ENCODE data around the gene HDDC2. TPM values are rescaled to one million over a fixed set of nuclear protein-coding genes. Genes with fewer than 3 reads are reported as not detected.

Gene HDDC2
- polyA plus RNA-seq, 3 donors, result 118 to 130 (median 122) TPM

DNA sequence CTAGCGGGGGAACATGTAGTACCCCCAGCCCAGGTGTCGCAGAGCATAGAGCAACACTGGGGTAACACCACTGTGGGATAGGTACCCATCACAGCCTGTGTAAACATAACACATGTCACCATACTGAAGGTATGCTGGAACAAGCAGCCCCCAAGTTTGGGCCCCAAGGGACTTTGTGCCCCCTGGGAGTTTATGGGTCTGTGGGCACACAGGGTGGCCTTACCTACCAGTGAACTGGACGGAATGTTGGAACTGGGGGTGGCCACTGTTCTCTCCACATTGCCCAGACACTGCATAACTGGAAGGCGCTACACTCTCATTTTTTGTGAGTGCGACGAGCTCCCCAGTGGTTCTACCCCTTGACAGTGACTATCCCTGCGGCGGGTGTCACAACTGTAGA lies 28.5 kb downstream of the HDDC2 start:
- DNase-seq (ENCODE audit: low read depth in 3 of 3, low spot score in 2 of 3), result no peak

- no peak for DNase-seq (ENCODE audit: low read depth in 3 of 3, low spot score in 2 of 3)
Observed at GRCh38 chr6:125271486-125272159, 30.1 kb downstream of the HDDC2 start.

DNA sequence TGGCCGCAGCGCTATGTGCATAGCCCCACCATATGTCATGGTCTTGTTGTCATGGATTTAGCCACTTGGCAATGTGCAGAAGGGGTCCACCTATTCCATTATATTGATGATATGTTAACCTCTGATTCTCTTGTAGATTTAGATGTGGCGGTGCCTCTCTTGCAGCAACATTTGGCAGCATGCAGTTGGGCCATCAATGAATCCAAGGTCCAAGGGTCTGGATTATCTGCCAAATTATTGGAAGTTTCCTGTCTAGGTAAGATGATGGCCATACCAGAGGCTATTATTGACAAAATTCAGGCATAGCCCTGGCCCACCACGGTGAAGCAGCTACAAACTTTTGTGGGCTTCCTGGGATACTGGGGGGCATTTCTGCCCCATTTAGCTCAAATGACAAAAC lies 31.4 kb downstream of the HDDC2 start:
- no peak for DNase-seq (ENCODE audit: low read depth in 3 of 3, low spot score in 2 of 3)

DNA sequence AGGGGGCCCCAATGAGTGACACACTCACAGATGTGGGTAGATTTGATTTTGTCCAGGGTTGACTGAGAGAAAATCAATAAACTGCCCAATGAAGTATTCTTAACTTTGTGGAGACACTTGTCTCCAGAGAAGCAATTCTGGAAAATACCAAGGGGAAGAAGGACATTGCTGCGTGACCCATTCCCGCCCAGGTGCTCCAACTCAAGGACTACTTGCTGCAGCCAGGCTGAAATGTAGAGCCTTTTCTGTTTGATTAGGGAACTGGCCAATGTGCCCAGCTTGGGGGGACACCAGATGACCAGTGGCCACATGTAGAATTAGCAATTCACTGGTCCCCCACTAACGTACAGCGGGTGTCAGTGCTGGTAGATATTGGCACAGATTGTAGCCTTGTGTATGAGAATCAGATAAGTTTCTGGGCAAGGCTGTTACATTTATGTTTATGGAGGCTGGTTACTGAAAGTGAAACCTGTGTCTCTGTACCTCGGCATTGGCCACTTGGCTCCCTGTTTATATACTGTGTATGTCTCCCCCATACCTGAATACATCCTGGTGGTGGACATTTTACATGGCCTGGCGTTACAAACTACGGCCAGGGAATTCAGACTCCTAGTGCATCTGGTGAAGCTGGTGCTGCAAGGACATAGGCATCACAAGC lies 32.3 kb downstream of the HDDC2 start:
- DNase-seq (ENCODE audit: low read depth in 3 of 3, low spot score in 2 of 3), result no peak

DNA sequence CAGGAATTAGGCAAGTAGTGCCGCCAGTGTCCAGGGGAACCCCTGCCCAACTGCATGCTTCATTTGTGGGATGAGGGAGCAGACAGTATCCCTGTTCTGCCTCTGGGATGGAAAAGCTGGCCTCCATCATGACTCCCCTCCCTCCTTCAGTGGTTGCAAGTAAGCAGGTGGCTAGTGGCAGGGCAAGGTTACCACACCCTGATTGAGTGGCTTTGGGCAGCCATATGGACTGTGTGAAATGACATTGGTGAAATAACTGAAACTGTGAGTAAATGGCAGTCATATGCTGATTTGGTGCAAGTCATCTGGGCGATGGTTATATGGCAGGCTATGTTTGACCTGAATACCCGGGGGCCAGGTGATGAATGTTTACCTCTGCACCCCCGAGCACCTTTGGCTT lies 33.0 kb downstream of the HDDC2 start:
- DNase-seq (ENCODE audit: low read depth in 3 of 3, low spot score in 2 of 3), result no peak

DNA sequence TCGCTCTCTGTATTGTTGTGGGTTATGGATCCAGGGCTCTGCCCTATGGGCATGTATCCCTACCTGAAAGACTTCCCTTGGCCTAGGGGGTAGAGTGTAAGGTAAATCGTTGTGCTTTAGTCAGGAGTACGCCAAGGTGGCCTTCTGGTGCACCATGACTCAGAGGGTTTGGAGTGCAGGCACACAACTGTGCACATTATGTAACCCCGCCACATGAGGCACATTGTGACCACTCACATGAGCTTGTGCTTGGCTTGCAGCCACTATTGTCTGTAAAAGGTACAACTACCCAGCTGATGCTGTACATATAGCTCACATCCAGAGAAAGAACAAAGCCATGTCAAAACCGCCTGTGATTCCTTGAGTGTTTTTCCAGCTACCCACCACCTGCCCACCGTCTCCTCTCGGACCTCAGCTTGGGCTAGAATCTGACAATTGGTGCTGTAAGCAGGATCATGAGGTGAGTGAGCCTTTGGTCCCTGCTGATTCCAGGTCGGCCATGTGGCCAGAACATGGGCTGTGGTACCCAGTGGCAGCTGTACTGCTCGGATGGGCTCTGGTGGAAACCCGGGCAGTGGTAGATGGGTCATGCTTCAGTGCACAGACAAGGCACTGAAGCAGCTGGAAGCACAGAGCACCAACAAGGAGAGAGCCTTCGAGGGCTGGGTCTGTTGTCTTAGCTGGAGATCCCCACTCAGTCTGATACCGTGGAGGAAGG lies 33.8 kb downstream of the HDDC2 start:
- no peak for DNase-seq (ENCODE audit: low read depth in 3 of 3, low spot score in 2 of 3)

- no peak for DNase-seq (ENCODE audit: low read depth in 3 of 3, low spot score in 2 of 3)
Observed at GRCh38 chr6:125264476-125264875, 37.3 kb downstream of the HDDC2 start.

GRCh38 chr6:125262016-125263013 lies 39.5 kb downstream of the HDDC2 start:
- DNase-seq (ENCODE audit: low read depth in 3 of 3, low spot score in 2 of 3), result no peak

GRCh38 chr6:125259354-125259736 lies 42.4 kb downstream of the HDDC2 start:
- DNase-seq (ENCODE audit: low read depth in 3 of 3, low spot score in 2 of 3), result no peak

DNA sequence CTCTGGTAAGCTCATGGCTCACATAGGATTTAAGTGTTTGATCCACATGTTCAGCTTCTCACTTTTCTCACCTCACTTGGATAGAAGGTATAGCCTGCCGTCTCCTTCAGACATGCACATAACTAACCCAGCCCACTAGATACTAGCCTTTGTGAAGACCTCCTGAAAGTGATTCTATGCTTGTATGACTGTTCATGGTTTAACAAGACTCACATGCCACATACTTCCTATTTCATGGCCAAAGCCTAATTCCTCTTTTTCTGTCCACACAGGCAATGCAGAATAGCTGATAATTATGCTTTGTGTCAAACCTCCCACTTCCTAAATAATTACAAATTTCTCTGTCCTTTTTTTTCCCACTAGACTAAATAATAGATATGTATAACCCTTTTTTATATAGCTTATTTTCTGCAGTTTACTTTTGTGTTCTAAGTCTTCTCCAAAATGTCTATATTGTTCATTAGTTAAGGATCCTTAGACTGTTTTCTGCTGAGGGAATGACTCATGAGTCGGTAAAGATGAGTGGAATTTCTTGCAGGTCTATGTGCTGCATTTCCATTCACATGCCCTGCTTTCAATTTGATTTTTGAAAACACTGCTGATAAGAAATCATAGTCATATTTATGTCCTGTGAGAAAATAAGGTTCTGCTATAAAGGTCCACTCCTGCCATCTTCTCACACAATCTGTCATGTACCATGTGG lies 43.0 kb downstream of the HDDC2 start:
- no peak for DNase-seq (ENCODE audit: low read depth in 3 of 3, low spot score in 2 of 3)

DNA sequence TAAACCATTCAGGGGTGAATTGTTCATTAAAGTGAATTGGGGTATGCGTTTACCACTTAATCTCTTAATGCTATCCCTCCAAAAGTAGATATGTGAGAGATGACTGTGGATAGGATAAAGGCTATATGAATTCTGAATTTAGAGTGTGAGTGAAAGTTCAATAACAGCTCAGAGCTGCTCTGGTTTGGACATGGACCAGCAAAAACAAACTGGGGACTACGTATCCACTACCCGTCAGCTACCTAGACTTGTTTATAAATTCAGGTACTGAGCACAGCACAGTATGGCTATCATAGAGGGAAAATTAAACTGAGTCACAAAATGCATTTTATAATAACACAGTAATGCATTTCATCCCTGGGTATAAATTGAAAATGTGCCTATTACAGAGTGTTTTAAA lies 44.4 kb downstream of the HDDC2 start:
- no peak for DNase-seq (ENCODE audit: low read depth in 3 of 3, low spot score in 2 of 3)

- no peak for DNase-seq (ENCODE audit: low read depth in 3 of 3, low spot score in 2 of 3)
Observed at GRCh38 chr6:125255201-125255600, 46.6 kb downstream of the HDDC2 start.

- DNase-seq (ENCODE audit: low read depth in 3 of 3, low spot score in 2 of 3), result no peak
Observed at GRCh38 chr6:125254321-125254720, 47.4 kb downstream of the HDDC2 start.

DNA sequence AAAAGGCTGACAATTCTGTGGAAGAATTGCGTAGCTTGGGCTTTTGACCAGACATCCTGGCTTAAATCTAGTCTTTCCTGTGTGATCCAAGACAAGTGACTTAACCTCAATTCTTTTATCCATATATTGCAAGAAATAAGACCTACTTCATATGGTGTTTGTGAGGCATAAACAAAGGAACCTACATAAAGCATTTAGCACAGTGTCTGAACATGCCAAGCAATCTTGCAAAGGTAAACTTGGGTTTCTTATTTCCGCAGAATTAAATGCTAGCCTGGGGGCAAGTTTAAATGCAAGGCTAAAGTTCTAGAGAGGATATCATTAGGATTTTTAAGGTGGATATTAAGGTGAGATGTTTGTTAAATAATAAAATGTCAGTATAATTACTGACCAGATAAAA lies 47.9 kb downstream of the HDDC2 start:
- no peak for DNase-seq (ENCODE audit: low read depth in 3 of 3, low spot score in 2 of 3)

DNA sequence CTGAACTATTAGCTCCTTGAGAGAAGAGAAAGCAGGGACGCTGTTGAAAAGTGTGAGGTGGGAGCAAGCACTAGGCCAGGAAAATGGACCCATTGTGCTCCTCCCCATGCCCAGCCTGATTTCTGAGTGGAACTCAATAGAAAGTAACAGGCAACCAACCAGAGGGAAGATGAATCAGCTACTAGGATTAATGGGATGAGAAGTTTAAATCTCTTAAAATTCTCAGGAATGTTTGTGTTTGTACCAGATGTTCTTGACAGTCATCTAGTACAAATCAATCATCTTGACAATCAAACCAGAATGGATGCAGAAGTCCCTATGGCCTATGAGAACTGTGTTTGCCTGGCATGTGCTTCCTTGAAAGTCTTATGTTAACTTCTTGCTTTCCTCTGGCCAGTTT lies 48.9 kb downstream of the HDDC2 start:
- no peak for DNase-seq (ENCODE audit: low read depth in 3 of 3, low spot score in 2 of 3)

DNA sequence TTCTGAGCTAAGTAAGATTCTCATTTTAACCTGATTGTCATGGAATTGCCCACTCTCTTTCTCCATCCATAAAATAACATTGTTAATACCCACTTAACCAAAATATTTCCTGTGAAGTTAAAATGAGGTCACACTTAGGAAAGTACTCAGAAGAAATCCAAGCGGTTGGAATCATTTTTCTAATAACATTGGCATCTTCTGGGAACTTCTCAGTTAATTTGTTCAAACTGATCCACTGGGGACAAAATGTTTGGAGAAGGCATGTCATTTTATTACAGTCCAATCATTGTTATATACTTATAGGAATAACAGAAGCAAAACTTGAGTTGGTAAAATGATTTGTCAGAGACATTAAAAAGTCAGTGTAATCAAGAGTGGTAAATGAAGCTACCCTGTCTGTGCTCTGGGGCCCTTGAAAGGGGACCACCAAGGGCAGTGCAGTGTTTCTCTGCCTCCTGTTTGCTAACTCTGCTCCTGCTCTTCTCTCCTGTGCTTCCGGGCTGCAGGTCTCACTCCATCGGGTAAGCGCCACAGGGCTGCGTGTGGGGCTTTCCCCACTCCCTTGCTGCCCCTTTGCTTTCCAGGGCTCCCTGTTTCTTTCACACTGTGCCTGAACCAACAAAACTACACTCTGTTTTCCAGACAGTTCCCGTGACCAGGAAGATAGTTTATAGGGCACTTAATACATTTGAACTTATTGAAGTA lies 50.1 kb downstream of the HDDC2 start:
- DNase-seq (ENCODE audit: low read depth in 3 of 3, low spot score in 2 of 3), result no peak

DNA sequence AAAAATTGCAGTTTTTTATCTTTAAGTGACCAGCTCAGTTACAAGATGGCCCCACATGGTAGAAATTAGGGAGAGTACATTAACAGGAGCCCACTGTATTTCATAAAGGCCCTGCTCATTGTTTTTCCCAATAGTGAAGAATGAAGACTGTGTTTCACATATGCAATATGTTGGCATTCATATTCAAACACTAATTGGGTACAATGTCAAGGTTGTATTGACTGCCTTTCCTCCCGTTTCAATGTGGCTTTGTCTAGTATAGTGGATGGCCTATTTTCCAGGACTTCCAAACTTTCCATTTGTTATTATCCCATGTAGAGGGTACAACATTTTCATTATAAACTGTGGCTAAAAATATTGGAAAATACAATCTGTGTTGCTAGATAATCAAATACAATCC lies 51.3 kb downstream of the HDDC2 start:
- DNase-seq (ENCODE audit: low read depth in 3 of 3, low spot score in 2 of 3), result no peak

GRCh38 chr6:125248136-125248535 lies 53.6 kb downstream of the HDDC2 start:
- DNase-seq (ENCODE audit: low read depth in 3 of 3, low spot score in 2 of 3), result no peak

DNA sequence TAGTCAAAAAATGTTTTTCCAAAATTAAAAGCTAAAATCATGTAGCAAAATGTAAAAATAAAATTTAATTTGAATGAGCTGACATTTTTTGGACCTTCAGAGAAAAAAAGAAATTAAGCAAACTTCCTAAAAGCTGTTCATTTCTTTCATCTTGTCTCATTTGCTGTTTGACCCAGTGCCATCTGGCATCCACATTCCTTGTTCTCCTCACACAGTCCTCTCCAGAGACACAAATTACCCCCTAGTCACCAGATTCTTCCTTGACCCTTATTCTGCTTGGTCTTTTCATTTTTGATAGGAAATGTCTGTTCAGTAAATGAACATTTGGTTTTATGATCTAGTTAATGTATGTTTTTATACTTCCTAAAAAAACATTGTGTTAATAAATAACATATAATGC lies 55.2 kb downstream of the HDDC2 start:
- no peak for DNase-seq (ENCODE audit: low read depth in 3 of 3, low spot score in 2 of 3)

Data from right renal cortex interstitium (tissue), 3 donors.